RWPE1 (cell line): ENCODE data around the gene UBXN2A.

Experiments used
- CTCF ChIA-PET: fragments of 350-600 bp; sonication (Branson Sonifier 250); formaldehyde crosslinking; extraction: SDS; loops from one replicate; lab custom pipeline; 2021; lab: Yijun Ruan, JAX
- POLR2A ChIA-PET: fragments of 400-600 bp; formaldehyde crosslinking; extraction: SDS; loops from one replicate; lab custom pipeline; 2020; ENCODE audit warnings: antibody characterized with exemption; ENCODE audit not compliant: low non-redundant PET; lab: Yijun Ruan, JAX
- DNase-seq: peaks from one replicate; pipeline ENCODE4 v3.0.0; 2012; ENCODE audit warnings: low spot score
- H3K27ac ChIP-seq: fragments of 450-650 bp; 2 replicates; pipeline ENCODE4 v1.5.1; 2017
- TF ChIP-seq, protein P1 (sequence below): fragments of 450-650 bp; conservative IDR thresholded peaks from 2 replicates; pipeline ENCODE4 v1.5.1; 2017; ENCODE audit warnings: low read depth, mild to moderate bottlenecking

Gene UBXN2A

DNA sequence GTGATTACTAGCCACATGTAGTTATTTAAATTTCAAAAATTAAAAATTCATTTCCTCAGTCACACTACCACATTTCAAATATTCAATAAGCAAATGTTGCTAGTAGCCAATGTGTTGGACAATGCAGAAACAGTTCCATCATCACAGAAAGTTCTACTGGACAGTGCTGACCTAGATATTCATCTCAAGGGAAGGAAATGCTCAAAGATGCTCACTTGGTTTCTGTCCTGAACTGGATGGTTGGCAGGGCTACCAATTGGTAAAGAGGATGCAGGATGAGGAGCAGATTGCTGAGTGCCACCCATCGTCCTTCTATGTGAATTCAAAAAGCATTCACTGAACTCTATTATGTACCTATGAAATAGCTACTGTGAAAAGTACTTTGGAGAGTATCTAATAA, 6.0 kb upstream of the UBXN2A start:
- POLR2A ChIA-PET: no interaction called here
- TF ChIP-seq, protein P1, sequence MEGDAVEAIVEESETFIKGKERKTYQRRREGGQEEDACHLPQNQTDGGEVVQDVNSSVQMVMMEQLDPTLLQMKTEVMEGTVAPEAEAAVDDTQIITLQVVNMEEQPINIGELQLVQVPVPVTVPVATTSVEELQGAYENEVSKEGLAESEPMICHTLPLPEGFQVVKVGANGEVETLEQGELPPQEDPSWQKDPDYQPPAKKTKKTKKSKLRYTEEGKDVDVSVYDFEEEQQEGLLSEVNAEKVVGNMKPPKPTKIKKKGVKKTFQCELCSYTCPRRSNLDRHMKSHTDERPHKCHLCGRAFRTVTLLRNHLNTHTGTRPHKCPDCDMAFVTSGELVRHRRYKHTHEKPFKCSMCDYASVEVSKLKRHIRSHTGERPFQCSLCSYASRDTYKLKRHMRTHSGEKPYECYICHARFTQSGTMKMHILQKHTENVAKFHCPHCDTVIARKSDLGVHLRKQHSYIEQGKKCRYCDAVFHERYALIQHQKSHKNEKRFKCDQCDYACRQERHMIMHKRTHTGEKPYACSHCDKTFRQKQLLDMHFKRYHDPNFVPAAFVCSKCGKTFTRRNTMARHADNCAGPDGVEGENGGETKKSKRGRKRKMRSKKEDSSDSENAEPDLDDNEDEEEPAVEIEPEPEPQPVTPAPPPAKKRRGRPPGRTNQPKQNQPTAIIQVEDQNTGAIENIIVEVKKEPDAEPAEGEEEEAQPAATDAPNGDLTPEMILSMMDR: no peak

DNA sequence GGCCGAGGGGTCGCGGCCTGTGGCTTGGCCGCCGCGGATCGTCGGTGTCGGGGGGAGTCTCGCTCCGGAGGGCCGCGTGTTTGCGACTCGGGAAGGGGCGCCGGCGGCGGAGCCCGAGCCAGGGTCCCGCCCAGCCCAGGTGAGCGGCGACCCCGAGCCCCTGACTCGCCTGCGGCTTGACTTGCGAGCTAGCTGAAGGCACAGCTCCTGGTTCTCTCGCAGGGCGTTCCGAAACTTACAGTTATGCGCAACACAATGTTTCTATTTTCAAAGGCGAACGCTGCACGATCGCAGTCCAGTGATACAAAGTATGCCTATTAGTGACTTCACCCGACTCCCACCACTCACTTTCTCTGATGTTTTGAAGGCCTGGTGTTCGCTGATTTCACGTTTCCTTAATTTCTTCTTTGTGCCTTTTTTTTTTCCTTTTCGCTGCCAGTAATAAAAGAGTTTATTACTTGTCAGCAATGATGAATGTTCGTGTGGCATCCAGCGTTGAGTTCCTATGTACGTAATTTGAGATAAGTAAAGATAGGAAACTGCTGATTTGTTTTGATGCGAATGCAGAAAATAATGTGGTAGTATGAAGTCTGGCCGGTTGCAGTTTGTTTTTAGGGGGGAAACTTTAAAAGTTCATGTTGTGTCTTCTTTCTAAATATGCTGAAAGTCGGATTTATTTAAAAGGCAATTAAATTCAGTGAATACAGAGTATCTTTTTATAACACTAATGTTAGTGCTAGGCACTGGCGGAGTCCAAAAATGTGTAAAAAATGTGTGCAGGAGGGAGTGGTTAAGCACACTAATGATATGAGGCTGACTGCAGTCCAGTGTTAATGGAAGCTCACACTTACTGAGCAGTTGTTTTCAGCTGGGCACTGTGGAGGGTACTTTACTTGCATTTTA, 706 bp downstream of the UBXN2A start:
- ChIA-PET CTCF (interaction anchor here (0.5 to 0.8 kb wide), 4 partner anchors 15 to 136 kb away, joined by 3 to 4 read pairs (median 4); partner anchors contain the start of gene ATAD2B), POLR2A (interaction anchor here (2.7 kb wide), 1 partner anchor 14 kb away, joined by 36 read pairs; the partner anchor contains the start of gene ATAD2B)
- DNase-seq: peak; percentile 38
- TF ChIP-seq, protein P1: no peak
- peak overlapping the region; percentile 90 for H3K27ac ChIP-seq

More for the DNA sequence above, 6.0 kb upstream of the UBXN2A start:
- no peak for DNase-seq
- H3K27ac ChIP-seq: no peak overlapping the region
- CTCF ChIA-PET: no interaction called here

DNA sequence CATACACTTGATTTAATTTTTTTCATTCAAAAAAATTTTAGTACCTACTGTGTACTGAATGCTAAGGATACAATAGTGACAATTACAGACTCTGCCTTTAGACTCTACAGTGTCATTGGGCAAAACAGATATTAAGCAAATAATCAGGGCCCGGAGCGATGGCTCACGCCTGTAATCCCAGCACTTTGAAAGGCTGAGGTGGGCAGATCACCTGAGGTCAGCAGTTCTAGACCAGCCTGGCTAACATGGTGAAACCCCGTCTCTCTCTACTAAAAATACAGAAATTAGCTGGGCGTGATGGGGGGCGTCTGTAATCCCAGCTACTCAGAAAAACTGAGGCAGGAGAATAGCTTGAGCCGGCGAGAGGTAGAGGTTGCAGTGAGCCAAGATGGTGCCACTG, 1.4 kb downstream of the UBXN2A start:
- no peak for DNase-seq
- TF ChIP-seq, protein P1: no peak
- 0 out of 2 replicates have a peak overlapping the region, but pooled peaks have one; percentile 26 for H3K27ac ChIP-seq
- CTCF ChIA-PET: interaction anchor here (0.8 to 1.0 kb wide), 3 partner anchors 9 to 222 kb away, joined by 3 to 5 read pairs (median 4); no protein-coding TSS in a partner anchor
- POLR2A ChIA-PET: interaction anchor here (0.7 to 2.7 kb wide), 2 partner anchors 15 to 28 kb away, joined by 5 to 36 read pairs; partner anchors contain the start of gene ATAD2B

DNA sequence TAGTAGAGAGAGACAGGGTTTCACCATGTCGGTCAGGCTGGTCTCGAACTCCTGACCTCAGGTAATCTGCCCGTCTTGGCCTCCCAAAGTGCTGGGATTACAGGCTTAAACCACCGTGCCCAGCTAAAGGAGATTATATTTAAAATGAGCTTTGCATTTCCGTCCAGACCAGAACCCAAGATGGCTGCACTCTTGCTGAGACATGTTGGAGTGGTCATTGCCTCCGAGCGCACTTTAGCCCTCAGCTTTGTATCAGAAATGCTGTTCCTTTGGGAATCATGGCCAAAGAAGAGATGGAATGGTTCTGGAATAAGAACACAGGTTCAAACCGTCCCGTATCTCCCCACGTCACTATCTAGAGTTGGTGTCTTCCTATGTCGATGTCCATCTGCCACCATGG, 3.4 kb downstream of the UBXN2A start:
- TF ChIP-seq, protein P1: no peak
- POLR2A ChIA-PET: no interaction called here
- DNase-seq: no peak
- H3K27ac ChIP-seq: no peak overlapping the region
- CTCF ChIA-PET: no interaction called here

DNA sequence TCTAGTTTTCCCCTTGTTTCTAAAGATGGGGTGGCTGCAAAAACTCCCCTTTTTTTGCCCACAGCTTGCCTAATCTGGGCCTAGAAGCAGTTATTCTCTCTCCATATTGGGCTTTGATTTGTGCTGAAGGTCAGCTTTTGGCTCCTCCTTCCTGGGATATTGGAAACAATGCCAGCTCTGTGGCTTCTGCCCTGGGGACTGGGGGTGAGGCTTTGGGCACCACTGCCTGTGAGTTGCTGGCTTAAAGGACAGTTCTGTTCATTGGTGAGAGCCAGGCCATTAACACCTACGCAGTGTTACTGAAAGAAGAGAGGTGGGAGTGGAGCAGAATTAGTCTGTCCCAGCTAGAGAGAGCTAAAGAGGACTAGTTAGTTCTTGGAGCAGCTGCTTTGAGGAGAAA, 4.3 kb downstream of the UBXN2A start:
- DNase-seq: no peak
- CTCF ChIA-PET: no interaction called here
- H3K27ac ChIP-seq: no peak overlapping the region
- TF ChIP-seq, protein P1: no peak
- POLR2A ChIA-PET: no interaction called here

DNA sequence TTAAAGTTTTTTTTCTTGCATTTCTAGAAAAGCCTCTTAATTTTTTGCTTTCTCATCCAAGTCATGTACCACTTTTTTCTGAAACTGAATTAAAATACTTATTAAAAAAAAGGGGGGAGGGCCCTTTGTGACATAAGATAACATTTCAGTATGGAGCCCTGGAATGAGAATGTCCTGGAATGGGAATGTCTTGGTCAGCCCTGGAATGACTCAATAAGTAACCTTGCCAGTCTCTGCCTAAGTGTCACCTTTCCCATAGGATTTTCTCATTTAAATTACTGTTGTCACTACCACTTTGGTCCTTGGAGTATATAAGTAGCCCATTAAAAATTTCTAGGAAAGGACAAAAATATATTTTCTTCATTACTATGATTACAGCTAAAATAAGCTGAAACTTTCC, 4.7 kb downstream of the UBXN2A start:
- ChIA-PET POLR2A (no interaction called here), CTCF (interaction anchor here (0.6 kb wide), 1 partner anchor 27 kb away, joined by 5 read pairs; no protein-coding TSS in a partner anchor)
- no peak for DNase-seq
- TF ChIP-seq, protein P1: no peak
- H3K27ac ChIP-seq: no peak overlapping the region
